Rectal smooth muscle tissue (tissue), 1 donor: ENCODE measurements around the gene ODAM.
"Not testable (repeated sequence)": the region's sequence is repeated elsewhere in the genome, so short reads cannot be mapped to it uniquely, and the experiment has no call there.

Experiments
- H3K27ac ChIP-seq: one replicate; pipeline ENCODE4 v1.7.0; 2013; ENCODE audit warnings: low read depth, low read length, inconsistent platforms
- H3K27me3 ChIP-seq: one replicate; pipeline ENCODE4 v1.7.0; 2013; ENCODE audit warnings: low read length; ENCODE audit not compliant: control insufficient read depth, insufficient read depth
- H3K36me3 ChIP-seq: one replicate; pipeline ENCODE4 v1.7.0; 2013; ENCODE audit warnings: low read length; ENCODE audit not compliant: control insufficient read depth, insufficient read depth
- H3K4me1 ChIP-seq: one replicate; pipeline ENCODE4 v1.7.0; 2013; ENCODE audit warnings: low read length; ENCODE audit not compliant: control insufficient read depth, insufficient read depth
- H3K4me3 ChIP-seq: one replicate; pipeline ENCODE4 v1.7.0; 2013; ENCODE audit warnings: low read length
- H3K9ac ChIP-seq: one replicate; pipeline ENCODE4 v1.7.0; 2013; ENCODE audit warnings: low read length

The ODAM gene

GRCh38 chr4:70239131-70239883 lies 43.8 kb downstream of the ODAM start:
- no peak overlapping the region for H3K27ac ChIP-seq
- H3K4me3 ChIP-seq, result no peak overlapping the region
- H3K4me1 ChIP-seq, result no peaks in the 10 kb centered on the region
- no peak overlapping the region for H3K9ac ChIP-seq
- H3K27me3 ChIP-seq, result no peaks in the 10 kb centered on the region
- no peaks in the 10 kb centered on the region for H3K36me3 ChIP-seq

- no peak overlapping the region for H3K4me3 ChIP-seq
Measured at GRCh38 chr4:70239884-70240591, 44.5 kb downstream of the ODAM start.

DNA sequence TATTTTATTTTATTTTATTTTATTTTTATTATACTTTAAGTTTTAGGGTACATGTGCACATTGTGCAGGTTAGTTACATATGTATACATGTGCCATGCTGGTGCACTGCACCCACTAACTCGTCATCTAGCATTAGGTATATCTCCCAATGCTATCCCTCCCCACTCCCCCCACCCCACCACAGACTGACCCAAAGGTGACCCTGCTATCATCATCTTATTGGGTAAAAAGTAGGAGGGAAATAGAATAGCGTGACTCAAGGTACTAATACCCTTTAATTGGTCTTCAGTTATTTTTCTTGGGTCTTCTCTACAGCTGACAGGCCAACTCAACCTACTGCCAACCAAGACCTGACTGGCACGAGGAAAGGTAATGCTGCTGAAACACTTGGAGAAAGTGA lies 46.8 kb downstream of the ODAM start, which contains the start of gene CSN3:
CSN3 (plus strand) TSS at position 301 of the 400 bp plus-strand sequence. CDS start 2,223 bp downstream, outside the sequence.
- H3K9ac ChIP-seq, H3K27ac ChIP-seq, H3K4me1 ChIP-seq, H3K27me3 ChIP-seq, H3K4me3 ChIP-seq, H3K36me3 ChIP-seq: not testable (repeated sequence)

More at GRCh38 chr4:70239884-70240591, 44.5 kb downstream of the ODAM start:
- no peaks in the 10 kb centered on the region for H3K27me3 ChIP-seq
- no peak overlapping the region for H3K27ac ChIP-seq
- H3K9ac ChIP-seq, result no peak overlapping the region
- H3K4me1 ChIP-seq, result no peaks in the 10 kb centered on the region
- H3K36me3 ChIP-seq, result no peaks in the 10 kb centered on the region

GRCh38 chr4:70243091-70243490 lies 47.6 kb downstream of the ODAM start:
- H3K27ac ChIP-seq, result no peak overlapping the region
- H3K27me3 ChIP-seq, result no peaks in the 10 kb centered on the region
- H3K4me3 ChIP-seq, result no peak overlapping the region
- no peaks in the 10 kb centered on the region for H3K36me3 ChIP-seq
- H3K9ac ChIP-seq, result no peak overlapping the region
- no peaks in the 10 kb centered on the region for H3K4me1 ChIP-seq

GRCh38 chr4:70251250-70251944 lies 55.9 kb downstream of the ODAM start:
- no peak overlapping the region for H3K27ac ChIP-seq
- no peak overlapping the region for H3K4me3 ChIP-seq
- H3K36me3 ChIP-seq, result no peaks in the 10 kb centered on the region
- H3K9ac ChIP-seq, result no peak overlapping the region
- no peaks in the 10 kb centered on the region for H3K27me3 ChIP-seq
- H3K4me1 ChIP-seq, result no peaks in the 10 kb centered on the region

- Histone ChIP-seq H3K27ac (no peak overlapping the region), H3K9ac (no peak overlapping the region), H3K4me1 (no peaks in the 10 kb centered on the region), H3K27me3 (no peaks in the 10 kb centered on the region), H3K4me3 (no peak overlapping the region), H3K36me3 (no peaks in the 10 kb centered on the region)
Measured at GRCh38 chr4:70251945-70252277, 56.4 kb downstream of the ODAM start.
